GM19463 (cell line): ENCODE data around the gene NUMA1.

Source experiments
- ATAC-seq: cut with Tn5 transposase; IDR thresholded peaks from one replicate; pipeline ENCODE4 v1.9.1; 2021; ENCODE audit warnings: mild to moderate bottlenecking, moderate library complexity; ENCODE audit not compliant: unreplicated experiment

NUMA1 gene

GRCh38 chr11:72069200-72069599 is 11.1 kb downstream of the NUMA1 start:
- ATAC-seq = peak; percentile 22

GRCh38 chr11:72067676-72068075 is 12.7 kb downstream of the NUMA1 start:
- no peak for ATAC-seq

- no peak for ATAC-seq
Observed at GRCh38 chr11:72067266-72067665, 13.1 kb downstream of the NUMA1 start.

GRCh38 chr11:72066855-72067254 is 13.5 kb downstream of the NUMA1 start:
- ATAC-seq = no peak

- no peak for ATAC-seq
Observed at GRCh38 chr11:72061739-72062396, 18.5 kb downstream of the NUMA1 start.

- ATAC-seq = no peak
Observed at GRCh38 chr11:72058416-72059034, 21.8 kb downstream of the NUMA1 start.

- no peak for ATAC-seq
Observed at GRCh38 chr11:72048766-72049460, 31.4 kb downstream of the NUMA1 start.

- no peak for ATAC-seq
Observed at GRCh38 chr11:72045849-72046248, 34.5 kb downstream of the NUMA1 start.

GRCh38 chr11:72042064-72042745 is 38.1 kb downstream of the NUMA1 start:
- no peak for ATAC-seq

GRCh38 chr11:72041364-72042063 is 38.8 kb downstream of the NUMA1 start:
- no peak for ATAC-seq

GRCh38 chr11:72040491-72041363 is 39.6 kb downstream of the NUMA1 start:
- no peak for ATAC-seq

- ATAC-seq = no peak
Observed at GRCh38 chr11:72039856-72040401, 40.4 kb downstream of the NUMA1 start.

- no peak for ATAC-seq
Observed at GRCh38 chr11:72039031-72039855, 41.1 kb downstream of the NUMA1 start.

GRCh38 chr11:72038491-72038890 is 41.9 kb downstream of the NUMA1 start:
- ATAC-seq = no peak

GRCh38 chr11:72037554-72038311 is 42.6 kb downstream of the NUMA1 start:
- ATAC-seq = no peak

GRCh38 chr11:72036687-72037086 is 43.7 kb downstream of the NUMA1 start:
- no peak for ATAC-seq

GRCh38 chr11:72030472-72031045 is 49.8 kb downstream of the NUMA1 start:
- ATAC-seq = no peak

- no peak for ATAC-seq
Observed at GRCh38 chr11:72026090-72026489, 54.3 kb downstream of the NUMA1 start.
